NCI-H2196 treated with DMSO at 0.1 percent for 48 hours (cell line): ENCODE measurements around the gene SLC9A3.

Experiments
- DNase-seq: peaks from one replicate; lab custom pipeline; 2025; ENCODE audit not compliant: unreplicated experiment; lab: John Stamatoyannopoulos, UW

The SLC9A3 gene

DNA sequence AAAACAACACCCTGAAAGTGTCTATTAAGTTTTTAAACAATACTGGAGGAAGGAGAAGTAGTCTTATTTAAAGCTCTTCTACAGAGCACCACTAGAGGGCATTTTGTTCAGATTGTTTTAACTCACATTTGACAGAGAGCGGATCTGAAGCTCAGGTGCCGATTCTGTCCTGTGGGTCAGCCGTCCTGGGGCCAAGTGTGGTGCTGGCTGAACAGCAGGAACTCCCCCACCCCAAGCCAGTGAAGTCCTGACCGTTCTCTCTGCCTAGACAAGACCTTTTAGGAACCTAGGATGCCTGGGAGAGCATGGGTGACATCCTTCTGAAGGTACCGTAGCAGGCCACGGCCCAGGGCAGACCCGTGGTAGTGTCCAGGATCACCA is 77.4 kb downstream of the SLC9A3 start:
- DNase-seq = peak; percentile 10

GRCh38 chr5:446066-446882 is 78.0 kb downstream of the SLC9A3 start:
- DNase-seq = no peak

DNA sequence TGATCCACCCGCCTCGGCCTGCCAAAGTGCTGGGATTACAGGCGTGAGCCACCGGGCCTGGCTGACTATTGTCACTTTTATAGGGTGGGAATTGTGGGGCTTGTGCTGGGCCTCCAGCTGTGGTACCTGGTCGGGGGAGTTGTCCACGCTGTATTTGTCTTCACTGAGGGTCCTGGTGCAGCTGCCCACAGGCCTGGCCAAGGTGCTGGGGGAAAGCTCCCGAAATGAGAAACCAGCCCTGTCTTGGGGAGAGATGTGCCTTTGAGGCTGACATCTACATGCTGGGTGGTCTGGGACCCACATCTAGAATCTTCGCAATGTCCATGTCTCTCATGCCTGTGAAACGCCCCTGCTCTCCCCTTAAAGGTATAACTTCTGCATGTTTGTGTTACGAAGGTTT is 78.7 kb downstream of the SLC9A3 start:
- no peak for DNase-seq

- no peak for DNase-seq
Measured at GRCh38 chr5:444226-444625, 80.0 kb downstream of the SLC9A3 start.

GRCh38 chr5:443239-444151 is 80.8 kb downstream of the SLC9A3 start:
- DNase-seq = no peak

- peak; percentile 64 for DNase-seq
Measured at GRCh38 chr5:442335-443238, 81.7 kb downstream of the SLC9A3 start, which contains the start of gene EXOC3. Gene EXOC3 (plus strand): TSS chr5:443176. CDS start chr5:446206, 3,030 bp downstream.

DNA sequence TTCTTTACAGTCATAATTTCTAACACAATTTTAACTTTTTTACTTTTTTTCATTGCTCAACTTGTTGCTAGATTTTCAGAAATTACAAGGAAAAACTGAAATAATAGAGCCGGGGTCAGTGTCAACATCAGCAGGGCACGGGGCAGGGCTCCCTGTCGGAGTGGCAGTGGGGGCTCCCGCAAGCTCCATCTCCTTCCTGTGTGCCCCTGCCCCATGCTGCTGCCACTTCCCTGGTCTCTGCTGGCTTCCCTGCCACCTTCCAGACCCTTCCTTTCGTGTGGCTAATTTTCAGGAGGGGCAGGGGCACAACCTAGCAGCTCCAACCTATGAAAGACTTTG is 82.3 kb downstream of the SLC9A3 start:
- DNase-seq = no peak

DNA sequence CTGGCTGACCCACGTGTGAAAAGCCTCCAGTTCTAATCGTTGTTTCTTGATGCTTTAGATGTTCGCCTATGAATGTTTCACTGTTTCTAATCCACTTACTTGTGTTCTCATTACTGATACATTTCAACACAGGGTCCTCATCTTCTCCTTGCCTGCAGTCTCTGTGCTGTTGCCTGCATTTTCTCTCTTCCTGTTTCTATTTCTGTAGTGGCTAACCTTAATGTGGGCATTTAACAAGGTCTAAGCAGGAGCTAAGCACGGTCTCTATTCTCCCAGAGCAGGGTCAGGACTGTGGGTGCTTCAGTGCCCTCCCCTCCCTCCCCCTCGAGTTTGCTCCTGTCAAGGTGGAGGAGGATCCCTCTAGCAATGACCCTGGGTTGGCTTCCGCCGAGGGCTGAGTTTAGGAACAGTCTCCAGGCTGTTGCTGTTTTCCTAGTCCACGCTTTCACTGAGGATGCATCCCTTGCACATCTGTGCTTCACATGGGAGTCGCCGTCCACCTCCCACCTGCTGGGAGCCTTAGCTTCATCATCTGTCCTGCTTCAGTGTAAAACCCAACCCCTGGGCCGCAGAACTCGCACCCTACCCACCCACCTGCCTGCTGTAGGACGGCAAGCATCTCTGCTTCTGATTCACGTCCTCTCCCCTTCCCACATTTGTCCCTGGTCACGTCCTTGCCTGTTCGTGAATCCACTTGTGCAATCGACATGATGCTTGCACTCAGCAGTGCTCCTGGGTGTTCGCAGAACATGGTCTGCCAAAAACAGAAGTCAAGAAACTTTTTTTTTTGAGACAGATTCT is 83.6 kb downstream of the SLC9A3 start:
- no peak for DNase-seq

DNA sequence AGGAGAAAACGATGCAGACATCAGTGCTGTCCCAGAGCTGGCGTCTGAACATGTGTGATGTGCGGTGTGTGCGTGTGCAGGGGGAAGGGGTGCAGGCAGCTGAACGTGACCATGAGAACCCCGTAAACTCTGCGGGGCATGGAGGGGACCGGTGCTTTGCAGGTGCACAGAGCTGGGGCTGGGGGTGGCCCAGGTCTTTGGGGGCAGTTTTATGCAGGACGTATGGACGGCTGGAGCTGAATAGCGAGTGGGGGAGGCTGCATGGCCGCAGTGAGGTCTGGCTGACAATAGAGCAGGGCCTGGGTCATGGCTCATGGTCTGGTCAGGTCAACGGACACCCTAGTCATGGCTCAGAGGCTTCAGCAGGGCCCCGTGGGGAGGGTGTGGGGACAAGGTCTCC is 84.6 kb downstream of the SLC9A3 start:
- no peak for DNase-seq

- no peak for DNase-seq
Measured at GRCh38 chr5:439181-439580, 85.1 kb downstream of the SLC9A3 start.

- DNase-seq = no peak
Measured at GRCh38 chr5:438481-438981, 85.7 kb downstream of the SLC9A3 start.

DNA sequence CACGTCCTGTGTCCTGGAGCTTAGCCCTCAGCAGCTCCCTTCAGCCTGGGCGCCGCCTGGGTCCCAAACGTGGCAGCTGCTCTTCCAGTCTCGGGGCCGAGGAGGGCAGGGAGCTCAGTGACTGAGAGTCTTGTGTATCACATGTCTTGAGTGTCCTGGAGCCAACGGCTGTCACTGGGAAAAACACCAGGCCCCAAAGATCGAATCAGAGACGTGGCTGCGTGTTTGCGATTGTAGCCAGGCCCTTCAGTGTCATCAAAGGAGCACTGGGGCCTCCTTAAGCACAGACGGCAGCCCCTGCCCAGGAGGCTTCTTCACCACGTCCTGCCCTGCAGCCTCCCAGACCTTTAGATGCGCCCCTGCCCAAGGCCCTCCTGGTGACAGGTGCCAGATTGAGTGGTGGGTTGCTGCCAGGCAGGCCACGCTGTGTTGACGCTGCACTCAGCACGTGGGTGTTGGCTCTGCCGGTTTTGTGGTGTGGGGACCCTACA is 86.9 kb downstream of the SLC9A3 start:
- DNase-seq = no peak

GRCh38 chr5:436641-436975 is 87.6 kb downstream of the SLC9A3 start:
- DNase-seq = no peak

GRCh38 chr5:435961-436640 is 88.1 kb downstream of the SLC9A3 start:
- peak; percentile 13 for DNase-seq

DNA sequence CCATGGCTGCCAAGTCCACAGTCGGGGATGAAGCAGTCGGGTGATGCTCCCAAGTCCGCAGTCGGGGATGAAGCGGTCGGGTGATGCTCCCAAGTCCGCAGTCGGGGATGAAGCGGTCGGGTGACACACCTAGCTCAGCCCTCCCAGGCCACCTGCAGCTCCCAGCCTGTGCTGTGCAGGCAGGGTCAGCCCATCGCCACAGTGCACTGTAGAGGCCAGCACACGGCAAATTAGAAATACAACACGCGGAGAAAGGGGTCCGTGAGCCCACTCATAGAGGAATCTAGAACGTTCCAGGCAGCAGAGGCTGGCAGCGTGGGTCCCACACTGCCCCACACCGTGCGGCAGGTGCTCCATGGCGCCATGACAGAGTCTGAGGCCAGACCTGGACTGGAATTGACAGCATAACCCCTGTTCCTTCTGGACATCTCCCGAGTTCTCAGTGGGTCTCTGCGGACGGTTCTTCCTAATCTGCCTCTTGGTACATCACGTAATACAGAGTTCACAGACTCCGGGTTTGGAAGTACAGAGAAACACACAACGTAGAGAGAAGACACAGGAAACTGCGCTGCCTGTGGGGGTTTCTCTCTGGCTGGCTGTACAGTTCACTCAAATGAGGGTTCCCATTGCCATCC is 89.0 kb downstream of the SLC9A3 start:
- DNase-seq = no peak

DNA sequence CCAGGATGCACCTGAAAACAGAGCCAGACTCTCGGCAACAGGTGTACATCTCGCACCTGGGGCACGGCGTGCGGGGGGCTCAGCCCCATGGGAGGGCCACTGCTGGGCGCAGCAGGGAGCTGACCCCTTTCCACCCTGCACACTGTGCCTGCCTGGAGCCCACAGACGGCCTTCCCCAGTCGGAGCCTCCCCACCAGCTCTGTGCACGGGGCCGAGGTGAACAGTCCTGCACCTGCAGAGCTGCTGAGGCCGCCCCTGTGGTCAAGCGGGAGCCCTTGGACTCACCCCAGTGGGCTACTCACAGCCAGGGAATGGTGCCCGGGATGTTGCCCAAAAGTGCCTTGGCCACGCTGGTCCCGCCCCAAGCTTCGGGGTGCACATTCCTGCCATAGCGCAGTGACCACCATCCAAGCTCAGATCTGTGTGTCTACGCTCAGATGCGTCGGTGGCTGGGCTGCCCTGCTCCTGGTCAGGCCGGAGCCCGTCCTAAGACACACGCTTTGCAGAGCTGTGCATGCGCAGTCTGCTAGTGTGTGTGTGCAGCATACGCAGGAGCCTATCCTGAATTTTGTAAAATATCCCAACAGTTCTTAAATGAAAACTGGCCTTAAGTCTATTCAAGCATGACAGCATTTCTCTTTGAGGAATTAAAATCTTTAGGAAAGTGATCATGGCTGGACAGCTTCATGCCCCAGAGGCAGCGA is 89.7 kb downstream of the SLC9A3 start:
- no peak for DNase-seq

- no peak for DNase-seq
Measured at GRCh38 chr5:433836-434235, 90.4 kb downstream of the SLC9A3 start.
